ACC112 (cell line): Measurements from ENCODE around the gene ALK.

Experiments
- H2AFZ ChIP-seq: fragments of 200-600 bp; sonication (generic); one replicate; pipeline ENCODE4 v1.6.0; 2017; ENCODE audit warnings: antibody characterized with exemption, low read length; ENCODE audit not compliant: unreplicated experiment
- H3K27ac ChIP-seq: fragments of 200-600 bp; sonication (generic); 2 replicates; pipeline ENCODE4 v1.5.1; 2014; ENCODE audit warnings: low read depth, mild to moderate bottlenecking, antibody characterized with exemption, low read length, moderate library complexity
- H3K27me3 ChIP-seq: fragments of 200-600 bp; sonication (generic); 2 replicates; pipeline ENCODE4 v1.6.1; 2014; ENCODE audit warnings: mild to moderate bottlenecking, antibody characterized with exemption, low read length, moderate library complexity, mixed read lengths; ENCODE audit not compliant: insufficient read depth
- H3K36me3 ChIP-seq: fragments of 200-600 bp; sonication (generic); 2 replicates; pipeline ENCODE4 v1.6.1; 2016; ENCODE audit warnings: mild to moderate bottlenecking, antibody characterized with exemption, low read length, moderate library complexity, mixed read lengths; ENCODE audit not compliant: insufficient read depth
- H3K4me1 ChIP-seq: fragments of 200-600 bp; sonication (generic); one replicate; pipeline ENCODE4 v1.6.1; 2016; ENCODE audit warnings: low read length, mixed read lengths; ENCODE audit not compliant: insufficient read depth, unreplicated experiment, control insufficient read depth
- H3K4me3 ChIP-seq: fragments of 200-600 bp; sonication (generic); 2 replicates; pipeline ENCODE4 v1.5.1; 2014; ENCODE audit warnings: mild to moderate bottlenecking, low read depth, low read length
- H3K79me2 ChIP-seq: fragments of 200-600 bp; sonication (generic); one replicate; pipeline ENCODE4 v1.6.0; 2016; ENCODE audit warnings: low read length; ENCODE audit not compliant: control insufficient read depth, unreplicated experiment, insufficient read depth

Gene ALK

GRCh38 chr2:29368659-29369040 lies 552.7 kb downstream of the ALK start:
- Histone ChIP-seq H2AFZ (no peak overlapping the region), H3K4me3 (no peak overlapping the region), H3K79me2 (no peaks in the 10 kb centered on the region), H3K27ac (no peak overlapping the region), H3K4me1 (no peaks in the 10 kb centered on the region), H3K36me3 (no peaks in the 10 kb centered on the region), H3K27me3 (peaks cover 13% of the 10 kb centered on the region)

- no peaks in the 10 kb centered on the region for H3K4me1 ChIP-seq
- no peak overlapping the region for H3K27ac ChIP-seq
- H3K36me3 ChIP-seq: no peaks in the 10 kb centered on the region
- H3K4me3 ChIP-seq: no peak overlapping the region
- peaks cover 11% of the 10 kb centered on the region for H3K27me3 ChIP-seq
- H3K79me2 ChIP-seq: no peaks in the 10 kb centered on the region
- H2AFZ ChIP-seq: no peak overlapping the region
Measured at GRCh38 chr2:29367986-29368658, 553.3 kb downstream of the ALK start.

- no peak overlapping the region for H3K27ac ChIP-seq
- no peak overlapping the region for H2AFZ ChIP-seq
- no peaks in the 10 kb centered on the region for H3K4me1 ChIP-seq
- H3K4me3 ChIP-seq: no peak overlapping the region
- no peaks in the 10 kb centered on the region for H3K36me3 ChIP-seq
- H3K79me2 ChIP-seq: no peaks in the 10 kb centered on the region
- H3K27me3 ChIP-seq: peaks cover 4% of the 10 kb centered on the region
Measured at GRCh38 chr2:29363111-29363510, 558.3 kb downstream of the ALK start.

DNA sequence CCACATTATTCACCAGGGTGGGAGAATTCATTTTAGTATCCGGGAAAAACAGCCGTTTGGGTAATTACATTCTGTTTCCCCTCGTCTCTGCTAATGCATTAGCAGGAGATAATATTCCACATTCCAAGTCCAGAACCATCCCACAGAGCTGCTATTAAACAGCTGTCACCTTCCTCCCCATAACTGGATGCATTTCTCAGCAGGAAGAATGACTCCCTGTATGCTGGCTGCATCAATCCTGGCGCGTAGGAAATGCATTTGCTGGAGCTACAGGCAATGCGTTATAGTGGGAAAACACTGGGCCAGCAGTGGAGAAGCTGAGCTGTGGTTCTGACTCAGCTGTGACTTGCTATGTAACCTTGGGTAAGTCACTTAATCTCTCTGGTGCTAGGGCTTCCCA lies 560.2 kb downstream of the ALK start:
- Histone ChIP-seq H3K27me3 (peaks cover 4% of the 10 kb centered on the region), H3K79me2 (no peaks in the 10 kb centered on the region), H3K36me3 (no peaks in the 10 kb centered on the region), H3K4me1 (no peaks in the 10 kb centered on the region), H2AFZ (no peak overlapping the region), H3K27ac (no peak overlapping the region), H3K4me3 (no peak overlapping the region)

DNA sequence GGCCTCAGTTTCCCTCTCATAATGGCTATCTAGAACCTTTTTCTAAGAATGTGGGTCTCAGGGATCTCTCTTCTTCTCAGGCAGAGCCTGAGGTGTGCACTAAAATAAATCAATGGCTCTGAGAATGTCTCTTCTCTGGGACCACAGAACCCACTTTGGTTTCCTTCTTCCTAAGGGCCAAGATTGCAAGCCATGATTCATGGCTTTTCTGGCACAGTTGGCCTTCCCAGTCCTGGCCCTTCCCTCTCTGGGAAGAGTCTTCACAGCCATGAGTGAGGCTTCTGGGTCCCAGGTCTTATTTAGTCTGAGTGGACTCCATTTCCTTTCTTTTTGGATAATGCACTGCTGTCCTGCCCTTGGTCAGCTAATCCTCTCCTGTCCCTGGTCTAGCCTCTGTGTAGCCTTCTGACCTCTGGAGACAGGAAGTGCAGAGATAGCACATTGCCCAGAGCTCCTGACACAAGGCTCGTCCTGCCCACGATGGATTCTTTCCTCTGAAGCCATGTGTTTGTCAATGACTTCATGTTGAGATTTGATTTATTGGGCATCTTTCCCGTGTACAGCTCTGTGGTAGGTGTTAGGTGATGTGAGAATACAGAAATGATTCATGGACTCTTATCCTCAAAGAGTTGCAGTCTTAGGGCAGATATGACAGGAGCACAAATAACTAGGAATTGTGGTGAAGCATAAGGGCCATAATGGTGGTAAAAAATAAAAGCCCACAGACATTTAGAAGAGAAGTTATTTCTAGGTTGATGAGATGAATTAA lies 561.2 kb downstream of the ALK start:
- H3K4me1 ChIP-seq: no peaks in the 10 kb centered on the region
- H2AFZ ChIP-seq: no peak overlapping the region
- H3K4me3 ChIP-seq: no peak overlapping the region
- no peaks in the 10 kb centered on the region for H3K79me2 ChIP-seq
- no peak overlapping the region for H3K27ac ChIP-seq
- peaks cover 4% of the 10 kb centered on the region for H3K27me3 ChIP-seq
- H3K36me3 ChIP-seq: no peaks in the 10 kb centered on the region

- no peaks in the 10 kb centered on the region for H3K36me3 ChIP-seq
Measured at GRCh38 chr2:29353403-29353991, 567.9 kb downstream of the ALK start.

GRCh38 chr2:29351916-29352591 lies 569.3 kb downstream of the ALK start:
- Histone ChIP-seq H3K79me2 (no peaks in the 10 kb centered on the region), H2AFZ (no peak overlapping the region), H3K36me3 (no peaks in the 10 kb centered on the region), H3K27me3 (peaks cover 17% of the 10 kb centered on the region; the same call in 1 of the 2 replicates), H3K27ac (no peak overlapping the region), H3K4me1 (no peaks in the 10 kb centered on the region), H3K4me3 (no peak overlapping the region)

More at GRCh38 chr2:29353403-29353991, 567.9 kb downstream of the ALK start:
- Histone ChIP-seq H2AFZ (no peak overlapping the region), H3K79me2 (no peaks in the 10 kb centered on the region), H3K27ac (no peak overlapping the region), H3K4me1 (no peaks in the 10 kb centered on the region), H3K4me3 (no peak overlapping the region), H3K27me3 (peaks cover 3% of the 10 kb centered on the region; the same call in 1 of the 2 replicates)

DNA sequence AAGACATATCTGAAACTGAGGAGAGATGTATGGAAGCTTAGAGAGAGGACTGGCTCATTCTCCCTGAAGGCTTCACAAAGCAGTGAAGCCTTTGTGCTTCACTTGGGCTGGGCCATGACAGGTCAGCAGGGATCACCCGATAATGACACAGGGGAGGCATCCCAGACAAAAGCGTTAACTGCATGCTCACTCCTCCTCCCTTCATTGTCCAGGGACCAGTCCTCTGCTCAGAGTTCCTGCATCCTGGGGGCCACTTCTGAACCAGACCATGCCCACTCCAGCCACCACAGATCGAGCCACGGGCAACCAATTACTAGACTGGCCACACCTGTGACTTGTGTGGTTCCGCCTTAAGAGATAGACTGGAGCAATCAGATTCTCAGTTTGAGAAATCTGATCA lies 570.1 kb downstream of the ALK start:
- Histone ChIP-seq H3K4me1 (no peaks in the 10 kb centered on the region), H3K36me3 (no peaks in the 10 kb centered on the region), H3K79me2 (no peaks in the 10 kb centered on the region), H3K27ac (no peak overlapping the region), H3K4me3 (no peak overlapping the region), H2AFZ (no peak overlapping the region), H3K27me3 (peaks cover 24% of the 10 kb centered on the region; the same call in 1 of the 2 replicates)

DNA sequence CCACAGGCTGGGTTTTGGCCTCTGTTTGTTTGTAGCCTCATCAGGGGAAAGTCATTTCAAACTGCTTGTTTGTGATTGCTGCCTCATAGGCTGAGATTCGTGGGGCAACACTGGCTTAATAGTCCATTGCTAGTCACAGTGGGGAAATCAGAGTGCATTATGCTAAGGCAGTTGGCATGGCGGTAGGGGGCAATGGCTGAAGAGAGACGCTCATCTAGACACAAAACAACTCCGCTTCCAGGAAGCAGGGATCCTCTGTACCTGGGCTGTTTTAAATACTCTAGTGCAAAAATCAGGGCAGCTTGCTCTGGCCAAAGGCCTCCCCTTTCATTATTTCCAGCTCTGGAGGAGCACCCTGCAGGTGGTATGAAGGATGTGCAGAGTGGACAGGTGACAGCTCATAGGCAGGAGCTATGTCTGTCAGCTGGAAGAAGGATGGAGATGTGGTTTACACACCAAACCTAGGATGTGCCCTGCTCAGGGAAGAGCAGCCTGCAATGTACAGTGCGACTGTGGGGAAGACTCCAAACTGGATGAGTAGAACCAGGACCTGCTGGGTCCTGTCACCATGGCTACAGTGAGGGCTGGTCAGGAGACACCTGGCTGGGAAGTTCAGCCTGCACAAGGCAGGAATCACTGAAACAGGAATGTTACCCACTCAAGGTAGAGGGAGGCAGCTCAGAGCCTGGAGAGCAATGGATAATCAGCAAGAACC lies 571.9 kb downstream of the ALK start:
- Histone ChIP-seq H3K27ac (no peak overlapping the region), H2AFZ (no peak overlapping the region), H3K36me3 (no peaks in the 10 kb centered on the region), H3K79me2 (no peaks in the 10 kb centered on the region), H3K27me3 (peaks cover 34% of the 10 kb centered on the region; the same call in 1 of the 2 replicates), H3K4me1 (no peaks in the 10 kb centered on the region), H3K4me3 (no peak overlapping the region)
